RWPE2 (cell line): ENCODE measurements around the gene GAP43.

ENCODE experiments used
- ATAC-seq: fragments of 200-7000 bp; cut with Tn5 transposase; 3 replicates; pipeline ENCODE4 v1.9.1; 2021; ENCODE audit warnings: low read depth
- DNase-seq: peaks from one replicate; pipeline ENCODE4 v3.0.0-alpha.2; 2020; ENCODE audit warnings: low spot score
- H3K27ac ChIP-seq: fragments of 450-650 bp; 2 replicates; pipeline ENCODE4 v1.5.1; 2017; ENCODE audit warnings: mild to moderate bottlenecking; ENCODE audit not compliant: poor library complexity, severe bottlenecking
- H3K27me3 ChIP-seq: fragments of 250-450 bp; sonication (Bioruptor Pico); 2 replicates; pipeline ENCODE4 v1.5.1; 2021; ENCODE audit warnings: mild to moderate bottlenecking, moderate library complexity; ENCODE audit not compliant: insufficient read depth, poor library complexity, severe bottlenecking
- H3K36me3 ChIP-seq: fragments of 250-450 bp; sonication (Bioruptor Pico); 2 replicates; pipeline ENCODE4 v1.5.1; 2020; ENCODE audit warnings: low read depth, mild to moderate bottlenecking, moderate library complexity
- H3K4me1 ChIP-seq: fragments of 250-450 bp; sonication (Bioruptor Pico); 2 replicates; pipeline ENCODE4 v1.5.1; 2021; ENCODE audit warnings: mild to moderate bottlenecking, moderate library complexity; ENCODE audit not compliant: insufficient read depth, poor library complexity, severe bottlenecking
- H3K4me3 ChIP-seq: fragments of 250-450 bp; sonication (Bioruptor Pico); 2 replicates; pipeline ENCODE4 v1.5.1; 2021; ENCODE audit warnings: mild to moderate bottlenecking, moderate library complexity; ENCODE audit not compliant: severe bottlenecking
- H3K9me3 ChIP-seq: fragments of 250-450 bp; sonication (Bioruptor Pico); 2 replicates; pipeline ENCODE4 v1.5.1; 2021; ENCODE audit warnings: mild to moderate bottlenecking, moderate library complexity; ENCODE audit not compliant: severe bottlenecking
- CTCF ChIP-seq: fragments of 450-650 bp; IDR thresholded peaks from one replicate; pipeline ENCODE4 v1.5.1; 2017; ENCODE audit warnings: mild to moderate bottlenecking, moderate library complexity; ENCODE audit not compliant: poor library complexity, severe bottlenecking

The GAP43 gene

GRCh38 chr3:115580566-115580965 lies 42.7 kb upstream of the GAP43 start:
- ATAC-seq = no peak
- H3K4me3 ChIP-seq = no peak overlapping the region
- no peak overlapping the region for H3K27ac ChIP-seq

GRCh38 chr3:115581362-115582135 lies 41.8 kb upstream of the GAP43 start:
- H3K36me3 ChIP-seq = no peaks in the 10 kb centered on the region
- H3K27me3 ChIP-seq = no peaks in the 10 kb centered on the region
- no peak overlapping the region for H3K27ac ChIP-seq
- H3K4me3 ChIP-seq = no peak overlapping the region
- DNase-seq (no peak), ATAC-seq (peak; percentile 58; the same call in 2 of the 3 replicates)
- H3K9me3 ChIP-seq = no peaks in the 10 kb centered on the region
- H3K4me1 ChIP-seq = no peaks in the 10 kb centered on the region
- TF ChIP-seq CTCF = no peak

More at GRCh38 chr3:115580566-115580965, 42.7 kb upstream of the GAP43 start:
- Histone ChIP-seq H3K36me3 (no peaks in the 10 kb centered on the region), H3K4me1 (no peaks in the 10 kb centered on the region), H3K27me3 (no peaks in the 10 kb centered on the region), H3K9me3 (no peaks in the 10 kb centered on the region)
- TF ChIP-seq CTCF = no peak
- no peak for DNase-seq

DNA sequence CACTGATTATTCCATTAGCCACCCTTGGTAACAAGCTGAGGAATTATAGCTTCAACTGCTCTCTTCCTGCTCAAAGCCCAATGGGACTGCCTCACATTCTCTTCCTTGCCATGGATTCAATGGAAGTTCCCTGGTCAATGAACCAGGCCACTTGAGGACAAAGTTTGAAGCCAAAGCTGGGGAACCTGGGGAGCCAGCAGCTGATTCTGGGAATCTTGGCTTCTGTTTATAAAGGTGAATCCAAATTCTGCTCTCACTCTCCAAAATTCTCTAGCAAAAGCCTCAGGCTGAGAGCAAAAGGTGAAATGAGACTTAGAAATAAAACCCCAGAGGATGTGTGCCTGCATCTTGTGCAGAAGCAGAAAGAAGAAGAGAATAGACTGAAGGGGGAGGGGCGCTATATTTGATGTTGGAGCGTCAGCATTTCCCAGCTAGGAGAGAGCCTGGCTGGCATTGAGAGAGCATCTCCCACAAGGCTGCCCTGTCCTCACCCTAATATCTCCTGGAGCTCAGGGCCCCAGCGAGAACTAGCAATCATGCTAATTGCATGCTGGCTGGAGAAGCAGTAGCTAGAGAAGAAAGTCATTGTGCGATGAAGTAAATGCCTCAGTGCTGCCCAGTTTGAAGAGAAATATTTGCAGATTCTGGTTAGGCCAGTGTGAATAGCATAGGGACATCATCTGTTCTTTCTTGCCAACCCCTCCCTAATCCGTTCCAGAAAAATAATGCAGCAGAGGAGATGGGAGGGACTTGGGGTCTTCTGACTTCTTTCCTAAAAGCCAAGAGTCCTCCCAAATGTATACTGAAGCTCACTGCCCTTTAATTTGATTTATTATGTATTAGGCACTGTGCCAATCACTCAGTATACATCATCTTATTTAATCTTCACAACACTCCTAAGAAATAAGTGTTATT lies 34.9 kb upstream of the GAP43 start:
- Histone ChIP-seq H3K27me3 (no peaks in the 10 kb centered on the region), H3K27ac (no peak overlapping the region), H3K4me1 (no peaks in the 10 kb centered on the region), H3K36me3 (no peaks in the 10 kb centered on the region), H3K9me3 (no peaks in the 10 kb centered on the region), H3K4me3 (no peak overlapping the region)
- TF ChIP-seq CTCF = no peak
- no peak for DNase-seq
- ATAC-seq = no peak

- Histone ChIP-seq H3K27ac (no peak overlapping the region), H3K4me3 (no peak overlapping the region), H3K4me1 (no peaks in the 10 kb centered on the region), H3K9me3 (no peaks in the 10 kb centered on the region), H3K36me3 (no peaks in the 10 kb centered on the region), H3K27me3 (no peaks in the 10 kb centered on the region)
- ATAC-seq (no peak), DNase-seq (no peak)
- TF ChIP-seq CTCF = no peak
Observed at GRCh38 chr3:115590873-115591272, 32.4 kb upstream of the GAP43 start.
